Breast epithelium (tissue), 3 donors: Measurements from ENCODE around the gene ELOVL6.

Experiments used
- CTCF ChIP-seq, 3 donors: fragments of 450-650 bp; IDR thresholded peaks; one replicate each; pipeline ENCODE4 v1.5.1; 2016 to 2017; ENCODE audit warnings: antibody characterized with exemption in 3 of 3, mild to moderate bottlenecking in 3 of 3, moderate library complexity in 3 of 3
- POLR2A ChIP-seq: fragments of 450-650 bp; IDR thresholded peaks from one replicate; pipeline ENCODE4 v1.6.1; 2016; ENCODE audit warnings: antibody characterized with exemption, mild to moderate bottlenecking, moderate library complexity
- POLR2AphosphoS5 ChIP-seq, 3 donors: sonication (generic); formaldehyde crosslinking; IDR thresholded peaks; one replicate each; pipeline ENCODE4 v1.6.1; 2017; ENCODE audit warnings: antibody characterized with exemption in 3 of 3

- no peak for TF ChIP-seq CTCF (IDR thresholded peaks at IDR 0.05)
- no peak for TF ChIP-seq POLR2AphosphoS5 (IDR thresholded peaks at IDR 0.05)
- no peak for TF ChIP-seq POLR2A
These were observed 373 bp downstream of the ELOVL6 start for GRCh38 chr4:110198049-110198434.
